CD4-positive, alpha-beta T cell treated with Interleukin-4 for 1 hour (primary cell): ENCODE data around the gene ZFP36L2.
A peak's percentile ranks its signal among the peaks of the same experiment; 100 is the strongest.

Experiments
- DNase-seq, 2 donors: peaks; one replicate each; pipeline ENCODE4 v3.0.0-alpha.2; 2020 to 2022

The ZFP36L2 gene

GRCh38 chr2:43184339-43184895, 42.0 kb downstream of the ZFP36L2 start:
- DNase-seq: peak; percentile 23 to 53

- no peak for DNase-seq
These were observed 42.7 kb downstream of the ZFP36L2 start for GRCh38 chr2:43183743-43184142.

GRCh38 chr2:43180897-43181296, 45.5 kb downstream of the ZFP36L2 start:
- no peak for DNase-seq

GRCh38 chr2:43179942-43180341, 46.5 kb downstream of the ZFP36L2 start:
- DNase-seq: no peak

- DNase-seq: peak in 1 of 2 donors; percentile 49
These were observed 47.5 kb downstream of the ZFP36L2 start for GRCh38 chr2:43178602-43179542.

GRCh38 chr2:43178055-43178598, 48.3 kb downstream of the ZFP36L2 start:
- DNase-seq: no peak

GRCh38 chr2:43176449-43176848, 50.0 kb downstream of the ZFP36L2 start:
- DNase-seq: no peak

GRCh38 chr2:43175876-43176275, 50.5 kb downstream of the ZFP36L2 start:
- DNase-seq: no peak

GRCh38 chr2:43175020-43175441, 51.4 kb downstream of the ZFP36L2 start:
- no peak for DNase-seq

- peak; percentile 89 to 91 for DNase-seq
These were observed 52.0 kb downstream of the ZFP36L2 start for GRCh38 chr2:43174368-43174916.
